GM04504 (cell line): ENCODE results near the gene SLC13A3.

Source experiments
- DNase-seq: peaks from one replicate; pipeline ENCODE4 v3.0.0-alpha.2; 2012; ENCODE audit warnings: low read depth

The SLC13A3 gene

DNA sequence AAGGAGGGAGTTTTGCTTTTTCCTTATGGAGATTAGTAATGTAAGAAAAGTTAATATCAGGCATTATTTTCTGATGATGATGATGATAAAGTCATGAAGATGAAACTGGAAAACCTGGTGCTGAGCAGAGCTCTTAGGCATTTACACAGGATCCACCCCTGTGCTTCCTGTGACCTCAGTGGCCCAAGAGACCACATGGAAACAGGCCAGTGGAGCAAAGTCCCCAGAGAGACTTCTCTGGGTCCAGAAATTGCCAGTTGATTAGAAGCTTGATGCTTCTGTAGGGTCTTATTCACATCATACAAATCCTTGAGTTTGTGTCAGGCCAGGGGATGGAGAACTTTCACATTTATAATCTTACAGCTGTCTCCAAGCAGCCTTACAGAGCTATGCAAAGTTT, 46.1 kb downstream of the SLC13A3 start:
- no peak for DNase-seq

DNA sequence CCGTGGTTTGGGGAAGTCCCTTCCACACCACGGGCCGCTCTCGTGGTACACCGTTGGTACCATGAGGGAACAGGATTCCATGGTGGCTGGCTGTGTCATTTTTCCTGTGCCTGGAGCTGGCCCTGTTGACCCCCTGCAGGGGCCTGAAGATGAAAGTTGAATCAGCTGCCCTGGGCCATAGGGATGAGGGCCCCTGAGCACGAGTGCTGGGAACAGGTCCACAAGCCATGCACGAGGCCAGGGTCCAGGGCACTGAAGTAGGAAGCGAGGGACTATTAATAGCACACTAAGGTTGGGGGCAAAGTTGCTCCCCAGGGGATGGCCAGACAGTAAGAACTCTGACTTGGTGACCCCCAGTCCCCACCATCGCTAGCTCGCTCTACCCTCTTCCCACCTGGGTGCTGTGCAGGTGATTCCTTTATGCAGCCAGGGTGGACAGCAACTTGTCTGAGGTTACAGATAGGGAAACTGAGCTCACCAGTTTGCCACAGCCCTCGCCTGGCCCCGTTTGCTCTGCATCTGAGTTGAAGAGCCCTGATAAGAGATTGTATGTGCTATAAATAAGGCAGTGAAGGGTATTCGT, 46.6 kb downstream of the SLC13A3 start:
- DNase-seq = no peak

DNA sequence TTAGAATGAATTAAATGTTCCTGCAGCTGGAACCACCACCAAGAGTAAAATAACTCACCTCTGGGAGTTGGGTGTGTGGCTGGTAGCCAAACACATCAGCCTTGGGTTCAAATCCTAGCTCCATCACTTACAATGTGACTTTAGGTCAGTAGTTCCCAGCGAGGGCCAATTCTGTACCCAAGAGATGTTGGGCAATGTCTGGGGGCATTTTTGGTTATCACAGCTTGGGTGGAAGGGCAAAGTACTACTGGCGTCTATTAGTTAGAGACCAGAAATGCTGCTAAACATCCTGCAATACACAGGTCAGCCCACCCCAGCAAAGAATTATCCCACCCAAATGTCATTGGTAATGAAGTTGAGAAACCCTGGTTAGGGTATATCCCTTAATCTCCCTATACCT, 48.8 kb downstream of the SLC13A3 start:
- DNase-seq = no peak

DNA sequence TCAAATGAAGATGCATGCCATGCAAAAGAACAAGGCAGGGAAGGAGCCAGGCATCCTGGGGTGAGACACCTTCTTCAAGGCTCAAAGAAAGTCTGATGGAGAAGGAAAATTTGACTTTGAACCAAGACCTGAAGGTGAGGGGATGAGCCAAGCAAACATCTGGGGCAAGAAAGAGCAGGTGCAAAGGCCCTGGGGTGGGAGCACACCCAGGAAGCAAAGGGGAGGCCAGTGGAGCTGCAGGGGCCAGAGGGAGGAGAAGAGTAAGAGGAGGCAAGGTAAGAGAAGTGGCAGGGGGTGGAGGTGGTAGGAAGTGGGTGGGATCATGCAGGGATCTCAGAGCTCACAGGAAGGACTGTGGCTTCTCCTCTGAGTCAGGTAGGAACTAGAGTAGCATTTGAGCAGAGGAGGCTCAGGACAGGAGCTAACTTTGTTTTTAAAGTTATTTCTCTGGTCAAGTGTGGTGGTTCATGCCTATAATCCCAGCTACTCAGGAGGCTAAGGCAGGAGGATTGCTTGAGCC, 49.6 kb downstream of the SLC13A3 start:
- no peak for DNase-seq

DNA sequence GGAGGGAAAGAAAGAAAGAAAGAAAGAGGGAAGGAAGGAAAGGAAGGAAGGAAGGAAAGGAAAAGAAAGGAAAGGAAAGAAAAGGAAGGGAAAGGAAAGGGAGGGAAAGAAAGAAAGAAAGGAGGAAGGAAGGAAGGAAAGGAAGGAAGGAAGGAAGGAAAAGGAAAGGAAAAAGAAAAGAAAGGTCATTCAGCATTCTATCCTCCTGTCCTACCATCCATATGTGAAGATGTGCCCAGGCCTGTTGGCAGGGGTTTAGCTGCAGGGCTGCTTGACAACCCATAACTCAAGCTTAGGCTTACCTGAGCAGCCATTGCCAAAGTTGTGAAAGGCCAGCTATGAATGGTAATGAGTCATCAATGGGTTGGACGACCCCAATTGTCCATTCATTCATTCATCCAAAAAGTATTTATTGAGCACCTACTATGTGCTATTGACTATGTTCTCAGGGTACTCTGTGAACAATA, 50.9 kb downstream of the SLC13A3 start:
- no peak for DNase-seq

DNA sequence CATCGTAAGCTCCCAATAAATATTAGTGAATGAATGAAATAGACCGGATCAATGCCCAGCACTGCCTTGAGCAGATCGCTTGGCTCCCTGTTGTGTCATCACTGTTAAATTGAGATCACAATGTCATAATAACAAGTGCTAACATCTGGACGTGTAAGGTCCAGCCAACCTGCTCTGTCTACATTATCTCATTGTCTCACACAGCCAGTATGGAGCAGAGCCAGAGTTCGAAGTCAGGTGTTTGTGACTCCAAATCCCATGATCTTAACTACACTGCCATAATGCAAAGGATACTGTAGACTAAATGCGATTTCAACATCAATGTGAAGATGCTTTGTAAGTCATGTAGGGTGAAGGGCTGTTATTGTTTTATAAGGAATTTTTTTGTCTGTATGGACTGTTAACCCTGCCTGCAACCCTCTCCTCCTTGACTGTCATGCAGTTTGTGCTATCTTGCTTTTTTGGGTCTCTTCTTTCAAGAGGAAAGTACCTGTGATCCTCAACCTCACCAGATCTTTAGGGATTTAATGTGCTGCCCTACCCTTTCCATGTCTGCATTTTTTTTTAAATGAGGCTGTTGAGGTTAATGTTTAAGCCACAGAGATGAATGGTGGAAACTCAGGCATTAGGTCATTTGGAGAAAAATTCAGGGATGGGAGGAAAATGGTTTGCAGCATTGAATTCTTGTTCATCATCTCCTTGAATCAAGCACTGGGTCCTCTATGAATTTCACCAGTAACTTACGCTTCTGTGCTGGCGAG, 51.9 kb downstream of the SLC13A3 start:
- no peak for DNase-seq

DNA sequence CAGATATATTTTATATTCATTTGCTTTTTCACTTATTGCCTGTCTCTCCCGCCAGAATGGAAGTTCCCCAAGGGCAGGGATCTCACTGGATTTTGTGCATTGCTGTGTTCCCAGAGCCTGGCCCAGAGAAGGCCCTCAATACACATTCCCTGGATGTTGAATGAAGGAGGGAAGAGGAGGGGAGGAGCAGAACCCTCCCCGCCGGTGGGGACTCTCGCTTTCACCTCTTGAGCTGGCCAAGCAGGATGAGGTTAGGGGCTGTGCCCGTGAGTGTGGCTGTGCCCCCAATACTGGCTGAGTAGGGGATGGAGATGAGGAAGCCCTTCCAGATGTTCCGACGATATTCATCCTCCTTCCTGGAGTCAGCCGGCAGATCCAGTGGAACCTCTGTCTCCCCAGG, 55.3 kb downstream of the SLC13A3 start:
- DNase-seq = no peak

DNA sequence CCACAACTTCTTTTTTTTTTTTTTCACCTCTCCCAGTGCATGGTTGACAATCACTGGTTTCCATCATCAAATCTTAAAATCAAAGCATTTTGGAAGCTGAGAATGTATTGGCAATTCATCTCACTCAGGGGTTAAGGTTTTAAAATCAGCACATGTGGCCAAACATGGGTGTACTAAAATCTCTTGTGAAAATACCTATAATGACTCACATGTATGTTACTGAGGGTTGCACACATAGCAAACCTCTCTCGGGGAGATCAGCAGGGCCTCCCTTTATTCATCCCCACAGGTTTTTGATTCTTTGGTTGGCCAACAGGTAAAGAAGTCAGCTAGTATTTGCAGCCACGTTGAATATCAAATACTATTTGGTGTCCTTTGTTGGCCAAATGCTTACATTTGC, 56.5 kb downstream of the SLC13A3 start:
- DNase-seq = no peak

DNA sequence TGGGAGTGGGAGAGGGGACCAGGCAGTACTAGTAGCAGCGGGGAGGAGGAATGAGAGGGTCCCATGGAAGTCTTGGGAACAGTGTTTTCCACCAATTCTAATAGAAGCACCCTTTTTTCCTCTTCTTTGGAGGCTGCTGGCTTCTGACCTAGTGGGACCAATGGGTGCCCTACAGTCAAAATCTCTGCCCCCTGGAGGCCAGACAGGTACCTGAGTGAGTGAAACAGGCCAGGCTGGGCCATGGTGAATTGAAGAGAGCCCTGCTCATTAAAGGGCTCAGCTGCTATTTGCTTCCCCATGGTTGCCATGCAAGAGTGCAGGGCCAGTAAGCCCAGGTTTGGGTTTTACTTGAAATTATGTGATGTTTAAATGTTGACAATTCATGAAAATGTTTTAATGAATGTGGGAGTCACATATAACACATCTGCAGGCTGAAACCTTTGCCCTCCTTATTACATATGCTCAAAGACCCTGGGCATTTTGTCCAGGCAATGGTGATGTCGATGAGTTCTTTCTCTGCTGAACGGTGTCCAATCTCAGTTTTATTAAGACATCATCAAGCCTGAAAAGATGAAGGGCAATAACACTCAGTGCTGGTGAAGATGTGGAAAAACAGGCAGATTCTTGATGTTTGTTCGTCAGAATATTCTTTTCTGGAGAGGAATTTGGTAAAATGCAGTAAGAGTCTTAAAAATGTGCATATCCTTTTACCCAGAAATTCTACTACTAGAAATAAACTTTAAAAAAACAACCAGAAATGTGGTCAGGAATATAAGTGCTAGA, 58.5 kb downstream of the SLC13A3 start:
- no peak for DNase-seq

DNA sequence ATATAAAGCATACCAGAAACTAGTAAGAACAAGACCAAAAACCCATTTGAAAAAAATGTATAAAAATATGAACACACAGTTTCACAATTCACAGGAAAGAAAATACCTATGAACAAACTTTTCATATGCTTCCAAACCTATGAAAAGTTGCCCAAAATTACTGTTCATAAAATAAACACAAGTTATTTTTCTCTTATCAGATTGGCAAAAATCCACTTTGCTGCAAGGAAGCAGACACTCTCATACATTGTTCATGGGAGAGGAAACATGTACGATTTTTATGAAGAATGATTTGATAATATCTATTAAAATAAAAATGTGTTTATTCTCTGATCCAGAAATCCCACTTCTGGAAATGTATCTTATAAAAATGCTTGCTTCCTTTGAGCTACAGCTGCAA, 60.8 kb downstream of the SLC13A3 start:
- DNase-seq = no peak

DNA sequence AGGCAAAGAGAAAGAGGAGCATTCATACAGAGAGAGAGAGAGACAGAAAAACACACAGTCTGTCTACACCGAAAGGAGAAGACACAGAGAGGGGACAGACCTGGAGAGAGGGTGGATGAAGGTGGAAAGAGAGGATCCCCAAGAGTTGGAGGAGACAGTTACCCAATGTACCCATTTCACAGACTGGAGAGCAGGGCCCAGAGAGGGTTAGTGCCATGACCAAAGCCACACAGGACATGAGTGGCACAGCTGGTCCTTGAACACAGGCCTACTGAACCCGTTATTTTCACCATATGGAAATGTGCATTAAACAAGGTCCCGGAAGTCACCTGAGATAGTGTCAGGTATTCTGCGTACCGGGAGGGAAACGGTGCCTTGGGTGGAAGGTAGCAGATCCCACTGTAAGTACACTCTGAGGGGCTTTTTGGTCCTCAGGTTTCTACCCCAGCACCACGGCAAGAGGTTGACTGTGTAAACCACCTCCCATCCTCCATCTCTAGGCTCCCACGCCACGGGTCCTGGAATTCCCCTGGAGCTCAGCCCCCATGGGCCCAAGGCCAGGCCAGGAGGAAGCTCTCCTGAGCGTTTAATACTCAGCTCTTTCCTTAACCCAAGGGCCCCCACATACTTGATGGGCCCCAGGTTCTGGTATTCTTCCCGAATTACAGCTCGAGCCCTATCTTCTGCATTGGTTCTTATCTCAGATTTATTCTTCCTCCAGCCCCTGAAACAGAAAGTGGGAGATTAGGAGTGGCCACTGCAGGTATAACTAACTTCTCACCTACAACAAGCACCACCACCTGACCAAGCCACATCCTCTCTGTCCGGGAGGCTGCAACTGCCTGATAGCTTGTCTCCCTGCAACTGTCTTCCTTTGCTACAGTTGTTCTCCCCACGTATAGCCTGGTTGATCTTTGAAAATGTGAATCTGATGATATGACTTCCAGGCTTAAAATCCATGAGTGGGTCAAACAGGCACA, 62.4 kb downstream of the SLC13A3 start:
- DNase-seq = no peak

DNA sequence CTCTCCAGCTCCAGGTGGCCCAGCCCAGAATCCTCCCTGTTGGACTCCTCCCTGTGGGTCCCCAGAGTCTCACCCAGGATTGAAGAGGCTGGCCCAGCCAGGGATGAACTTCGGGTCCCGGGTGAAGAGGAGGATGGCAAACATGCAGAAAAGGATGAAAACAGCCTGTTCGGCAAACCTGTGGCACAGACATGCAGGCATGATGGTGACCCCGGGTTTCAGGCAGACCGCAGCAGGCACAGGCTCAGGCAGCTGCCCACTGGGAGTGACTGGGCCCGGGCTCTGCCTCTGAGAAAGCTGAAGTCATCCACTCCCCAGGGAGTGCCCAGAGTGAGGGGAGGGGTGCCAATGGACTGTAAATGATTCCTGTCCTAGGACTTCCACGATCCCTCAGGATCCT, 63.3 kb downstream of the SLC13A3 start:
- no peak for DNase-seq

DNA sequence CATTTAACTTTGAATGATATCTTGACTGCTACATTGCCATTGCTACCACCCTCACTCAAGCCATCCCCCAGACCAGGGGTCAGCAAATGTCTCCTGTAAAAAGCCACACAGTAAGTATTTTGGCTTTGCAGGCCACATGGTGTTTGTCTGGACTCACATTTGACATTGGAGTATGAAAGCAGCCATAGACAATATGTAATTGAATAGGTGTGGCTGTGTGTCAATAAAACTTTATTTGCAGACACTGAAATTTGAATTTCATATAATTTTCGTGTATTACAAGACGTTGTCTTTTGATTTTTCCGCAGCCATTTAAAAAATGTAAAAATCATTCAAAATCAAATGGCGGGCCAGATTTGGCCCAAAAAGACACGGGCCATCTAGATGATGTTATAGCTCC, 64.5 kb downstream of the SLC13A3 start:
- DNase-seq = no peak

DNA sequence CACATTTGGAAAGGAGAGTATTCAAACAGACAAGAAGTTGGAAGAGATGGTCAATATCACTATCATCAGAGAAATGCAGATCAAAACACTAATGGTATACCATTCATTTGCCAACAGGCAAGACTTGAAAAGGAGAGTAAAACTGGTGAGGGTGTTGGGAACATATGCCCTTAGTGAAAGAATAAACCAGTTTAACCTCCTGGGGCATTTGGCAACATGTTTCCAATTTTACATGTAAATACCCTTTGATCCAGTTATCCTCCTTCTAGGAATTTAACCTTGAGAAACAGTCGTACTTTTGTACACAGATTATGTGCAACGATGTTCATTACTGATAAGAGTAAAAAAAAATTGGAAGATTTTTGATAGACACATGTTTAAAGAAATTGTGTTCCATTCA, 66.8 kb downstream of the SLC13A3 start:
- no peak for DNase-seq

DNA sequence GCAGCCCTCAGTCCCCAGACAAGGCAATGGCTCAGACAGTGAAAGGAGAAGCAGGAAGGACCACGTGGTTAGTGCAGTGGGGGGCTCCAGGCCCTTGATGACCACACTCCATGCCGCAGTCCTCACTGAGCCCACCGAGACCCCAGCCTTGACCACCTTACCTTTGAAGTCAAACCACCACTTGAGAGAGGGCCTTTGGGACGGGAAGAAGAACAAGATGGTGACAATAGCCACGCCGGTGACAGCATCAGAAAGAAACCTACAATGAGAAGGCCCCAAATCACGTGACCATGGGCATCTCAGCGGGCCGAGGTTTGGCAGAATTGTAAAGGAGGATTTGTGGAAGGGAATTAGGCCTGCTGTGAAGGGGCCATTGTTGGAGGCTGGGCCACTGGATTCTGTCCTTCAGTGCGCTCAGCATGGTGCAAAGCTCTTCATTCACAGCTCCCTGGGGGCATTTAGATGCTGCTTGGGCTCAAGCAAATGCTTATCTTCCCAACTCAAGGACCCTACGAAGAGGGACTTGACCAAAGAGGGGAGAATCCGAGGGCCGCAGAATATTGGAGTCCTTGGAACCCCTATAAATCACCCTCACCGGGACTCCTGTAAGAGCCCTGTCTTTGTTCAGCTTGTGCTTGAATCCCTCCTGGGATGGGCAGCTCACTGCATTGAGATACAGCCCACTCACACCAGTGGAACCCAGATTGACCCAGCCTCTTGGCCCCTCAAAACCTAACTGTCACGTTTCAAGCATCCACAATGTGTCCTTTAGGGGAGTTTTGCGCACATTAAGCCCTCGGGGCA, 67.6 kb downstream of the SLC13A3 start:
- DNase-seq = no peak

DNA sequence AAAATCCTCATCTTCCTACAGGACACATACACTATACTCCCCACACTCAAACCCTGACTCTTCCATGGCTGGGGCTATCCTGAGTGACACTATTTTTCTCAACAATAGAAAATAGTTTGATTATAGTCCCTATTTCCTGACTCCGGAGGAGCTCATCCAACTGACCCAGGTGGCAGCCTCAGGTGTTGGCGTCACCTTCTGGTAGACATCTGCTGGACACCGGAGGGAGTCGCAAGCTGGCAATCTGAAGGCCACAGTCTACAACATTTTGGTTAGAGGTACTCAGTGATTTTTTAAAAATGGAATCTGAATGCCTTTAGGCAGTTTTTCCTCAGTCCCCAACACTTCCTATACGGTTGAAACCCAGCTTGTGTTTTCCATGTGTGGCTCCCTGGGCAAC, 68.6 kb downstream of the SLC13A3 start:
- no peak for DNase-seq

DNA sequence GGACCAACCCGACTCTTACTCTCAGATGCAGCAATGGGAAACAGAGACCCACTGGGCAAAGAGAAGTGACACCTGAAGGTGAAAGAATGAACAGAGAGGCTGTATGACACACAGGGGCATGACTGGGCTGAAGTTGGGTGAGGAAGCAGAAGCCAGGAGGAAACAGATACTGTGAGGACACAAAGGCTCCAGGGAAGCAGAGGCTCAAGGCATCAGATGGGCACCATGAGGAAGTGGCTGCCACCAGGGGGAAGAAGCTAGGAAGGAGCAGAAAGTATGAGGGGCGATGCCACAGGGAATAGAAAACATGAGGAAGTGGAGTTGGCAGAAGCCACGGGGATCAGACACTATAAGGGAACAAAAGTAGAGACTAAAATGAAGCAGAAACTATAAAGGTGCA, 69.9 kb downstream of the SLC13A3 start:
- no peak for DNase-seq

DNA sequence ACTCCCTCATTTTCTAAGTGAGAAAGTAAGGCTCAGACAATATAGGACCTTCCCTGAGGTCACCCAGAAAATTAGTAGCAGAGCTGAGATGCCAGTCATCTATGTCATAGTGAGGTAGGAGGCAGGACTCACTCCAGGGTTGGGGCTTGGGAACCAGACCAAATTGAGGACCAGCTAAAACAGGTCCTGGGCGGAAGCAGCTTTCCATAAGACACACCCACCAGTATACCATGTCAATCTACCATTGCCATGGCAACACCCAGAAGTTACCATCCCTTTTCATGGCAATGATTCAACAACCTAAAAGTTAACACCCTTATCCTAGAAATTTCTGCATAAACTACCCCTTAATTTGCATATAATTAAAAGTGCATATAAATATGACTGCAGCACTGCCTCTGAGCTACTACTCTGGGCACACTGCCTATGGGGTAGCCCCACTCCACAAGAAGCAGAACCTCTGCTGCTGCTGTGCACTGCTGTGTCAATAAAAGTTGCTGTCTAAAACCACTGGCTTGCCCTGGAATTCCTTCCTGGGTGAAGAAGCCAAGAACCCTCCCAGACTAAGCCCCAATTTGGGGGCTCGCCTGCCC, 70.5 kb downstream of the SLC13A3 start:
- DNase-seq = no peak

DNA sequence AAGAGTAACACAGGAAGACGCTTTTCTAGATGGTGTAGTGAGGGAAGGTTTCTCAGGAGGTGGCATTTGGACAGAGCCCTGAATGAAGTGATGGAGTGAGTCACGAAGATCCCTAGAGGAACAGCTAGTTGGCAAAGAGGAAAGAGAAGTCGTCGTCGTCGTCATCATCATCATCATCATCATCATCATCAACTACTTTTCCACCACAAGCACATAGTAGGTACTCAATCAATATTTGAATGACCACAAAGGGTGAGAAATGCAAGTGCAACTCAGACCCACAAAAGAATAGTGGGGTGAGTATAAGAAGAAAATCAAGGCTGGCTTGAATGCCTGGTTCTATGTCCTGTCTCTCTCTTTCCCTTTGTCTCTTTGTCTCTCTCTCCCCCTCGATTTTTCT, 72.5 kb downstream of the SLC13A3 start:
- no peak for DNase-seq

DNA sequence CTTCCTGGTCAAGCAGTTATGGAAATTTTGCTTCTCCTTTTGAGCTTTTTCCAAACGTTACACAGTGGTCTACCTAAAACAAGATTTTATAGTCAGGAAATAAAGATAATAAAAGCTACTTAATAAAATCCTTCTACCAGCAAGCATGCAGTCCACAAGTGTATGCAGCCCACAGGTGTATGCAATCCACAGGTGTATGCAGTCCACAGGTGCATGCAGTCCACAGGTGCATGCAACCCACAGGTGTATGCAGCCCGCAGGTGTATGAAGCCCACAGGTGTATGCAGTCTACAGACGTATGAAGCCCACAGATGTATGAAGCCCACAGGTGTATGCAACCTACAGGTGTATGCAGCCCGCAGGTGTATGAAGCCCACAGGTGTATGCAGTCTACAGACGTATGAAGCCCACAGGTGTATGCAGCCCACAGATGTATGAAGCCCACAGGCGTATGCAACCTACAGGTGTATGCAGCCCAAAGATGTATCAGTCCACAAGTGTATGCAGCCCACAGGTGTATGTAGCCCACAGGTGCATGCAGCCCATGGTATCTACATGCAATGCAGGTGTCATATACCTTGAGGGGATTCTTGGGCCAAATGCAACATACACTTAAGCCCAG, 74.4 kb downstream of the SLC13A3 start:
- no peak for DNase-seq
